K562 (cell line): ENCODE results near the gene SFMBT2. TPM values are rescaled to one million over a fixed set of nuclear protein-coding genes. Genes with fewer than 3 reads are reported as not detected.

Experiments used
- ARHGAP35 ChIP-seq: fragments of 450-650 bp; IDR thresholded peaks from 2 replicates; pipeline ENCODE4 v1.6.1; 2018; ENCODE audit not compliant: partially characterized antibody
- CREB1 ChIP-seq, 2 experiments: sonication (generic) in 1 of 2; formaldehyde crosslinking in 1 of 2; IDR thresholded peaks; 2 replicates each; pipeline versions ENCODE4 v1.6.1 to v1.8.0; 2012 to 2022; ENCODE audit warnings: inconsistent platforms in 1 of 2, mild to moderate bottlenecking in 1 of 2, missing genetic modification reagents in 1 of 2, moderate library complexity in 1 of 2
- DDX20 ChIP-seq: fragments of 450-650 bp; IDR thresholded peaks from 2 replicates; pipeline ENCODE4 v1.6.1; 2016; ENCODE audit warnings: missing genetic modification characterization, low read depth, mild to moderate bottlenecking, missing compliant biosample characterization, moderate library complexity
- FOSL1 ChIP-seq: fragments of 200-800 bp; sonication (Bioruptor generic); conservative IDR thresholded peaks from 2 replicates; pipeline ENCODE4 v1.6.1; 2016; ENCODE audit warnings: missing genetic modification characterization, missing compliant biosample characterization
- KDM1A ChIP-seq, 2 experiments: fragments of 450-650 bp; IDR thresholded peaks; 2 replicates each; pipeline ENCODE4 v1.6.1; 2016; ENCODE audit warnings: mild to moderate bottlenecking in 2 of 2
- MCM7 ChIP-seq, 2 experiments: fragments of 450-650 bp; IDR thresholded peaks; 2 replicates each; pipeline ENCODE4 v1.6.1; 2016 to 2018
- SUPT5H ChIP-seq: fragments of 450-650 bp; IDR thresholded peaks from 2 replicates; pipeline ENCODE4 v1.6.1; 2016
- TCF7L2 ChIP-seq: fragments of 150-350 bp; IDR thresholded peaks from 2 replicates; pipeline ENCODE4 v1.6.1; 2016; ENCODE audit warnings: low read depth, mild to moderate bottlenecking, low read length, moderate library complexity
- ZNF140 ChIP-seq: fragments of 250-450 bp; sonication (Bioruptor Pico); IDR thresholded peaks from 2 replicates; pipeline ENCODE4 v1.8.0; 2021; ENCODE audit warnings: moderate library complexity, mild to moderate bottlenecking, inconsistent platforms
- ZNF76 ChIP-seq: fragments of 250-450 bp; sonication (Bioruptor Pico); IDR thresholded peaks from 2 replicates; pipeline ENCODE4 v1.4.0; 2020; ENCODE audit warnings: mild to moderate bottlenecking, moderate library complexity, borderline replicate concordance
- polyA plus RNA-seq, 8 experiments: library from polyadenylated mRNA; depleted of rRNA in 4 of 8; stranded (reverse) in 5 of 8; unstranded in 3 of 8; fragments of >200 nt; fragmentation: Nextera tagmentation in 2 of 8; fragmentation: Illumina TruSeq in 1 of 8; extraction: Ambion mirVana in 2 of 8; extraction: Trizol in 1 of 8; gene quantifications; 2 replicates each; pipeline versions ENCODE4 v1.2.1 to v1.2.3, GENCODE V29; 2011 to 2014; ENCODE audit warnings: inconsistent platforms in 1 of 8, missing spikeins in 1 of 8
- total RNA-seq, 7 experiments: library from RNA; depleted of rRNA in 6 of 7; stranded (reverse); fragments of >200 nt in 6 of 7; fragmentation: Illumina TruSeq in 2 of 7; extraction: Trizol in 2 of 7; gene quantifications; 2 replicates each; pipeline versions ENCODE4 v1.2.1 to v1.2.3, GENCODE V29; 2011 to 2021; ENCODE audit warnings: low replicate concordance in 1 of 7
- TF ChIP-seq, protein P1 (sequence below), 2 experiments: fragments of 450-650 bp in 1 of 2; IDR thresholded peaks; 2 replicates each; pipeline ENCODE4 v1.6.1; 2011 to 2017; ENCODE audit warnings: low read depth in 2 of 2, antibody characterized with exemption in 1 of 2, borderline replicate concordance in 1 of 2, low read length in 1 of 2, mild to moderate bottlenecking in 1 of 2, mixed read lengths in 1 of 2; ENCODE audit not compliant: control insufficient read depth in 1 of 2
- TF ChIP-seq, protein P2 (sequence below), 2 experiments: fragments of 450-650 bp in 1 of 2; sonication (generic) in 1 of 2; formaldehyde crosslinking in 1 of 2; IDR thresholded peaks; 2 replicates each; pipeline versions ENCODE4 v1.7.1 to v1.9.0; 2016 to 2022; ENCODE audit warnings: inconsistent platforms in 1 of 2, mild to moderate bottlenecking in 1 of 2, missing genetic modification reagents in 1 of 2

SFMBT2 gene
- total and polyA plus RNA-seq, 9 of the 15 experiments (the other 6 are each of a cell fraction or from before 2014, with no cell fraction given): 1.2 to 13.6 (median 7.6) TPM

- TF ChIP-seq, protein P1, sequence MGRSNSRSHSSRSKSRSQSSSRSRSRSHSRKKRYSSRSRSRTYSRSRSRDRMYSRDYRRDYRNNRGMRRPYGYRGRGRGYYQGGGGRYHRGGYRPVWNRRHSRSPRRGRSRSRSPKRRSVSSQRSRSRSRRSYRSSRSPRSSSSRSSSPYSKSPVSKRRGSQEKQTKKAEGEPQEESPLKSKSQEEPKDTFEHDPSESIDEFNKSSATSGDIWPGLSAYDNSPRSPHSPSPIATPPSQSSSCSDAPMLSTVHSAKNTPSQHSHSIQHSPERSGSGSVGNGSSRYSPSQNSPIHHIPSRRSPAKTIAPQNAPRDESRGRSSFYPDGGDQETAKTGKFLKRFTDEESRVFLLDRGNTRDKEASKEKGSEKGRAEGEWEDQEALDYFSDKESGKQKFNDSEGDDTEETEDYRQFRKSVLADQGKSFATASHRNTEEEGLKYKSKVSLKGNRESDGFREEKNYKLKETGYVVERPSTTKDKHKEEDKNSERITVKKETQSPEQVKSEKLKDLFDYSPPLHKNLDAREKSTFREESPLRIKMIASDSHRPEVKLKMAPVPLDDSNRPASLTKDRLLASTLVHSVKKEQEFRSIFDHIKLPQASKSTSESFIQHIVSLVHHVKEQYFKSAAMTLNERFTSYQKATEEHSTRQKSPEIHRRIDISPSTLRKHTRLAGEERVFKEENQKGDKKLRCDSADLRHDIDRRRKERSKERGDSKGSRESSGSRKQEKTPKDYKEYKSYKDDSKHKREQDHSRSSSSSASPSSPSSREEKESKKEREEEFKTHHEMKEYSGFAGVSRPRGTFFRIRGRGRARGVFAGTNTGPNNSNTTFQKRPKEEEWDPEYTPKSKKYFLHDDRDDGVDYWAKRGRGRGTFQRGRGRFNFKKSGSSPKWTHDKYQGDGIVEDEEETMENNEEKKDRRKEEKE (IDR thresholded peaks at IDR 0.05; ENCODE audit: borderline replicate concordance in 1 of 2, control insufficient read depth in 1 of 2, low read depth in 2 of 2, low read length in 1 of 2): no peak
- TF ChIP-seq TCF7L2 (no peak), ARHGAP35 (no peak), FOSL1 (tag) (peak; percentile 60), ZNF140 (CRISPR knock-in tag) (no peak), DDX20 (tag) (no peak), CREB1 (IDR thresholded peaks at IDR 0.05) (0 out of 2 replicates have a peak, but pooled peaks have one; percentile 17), CREB1 (CRISPR knock-in tag; IDR thresholded peaks at IDR 0.05) (no peak), MCM7 (IDR thresholded peaks at IDR 0.05) (no peak), ZNF76 (no peak), SUPT5H (no peak), KDM1A (IDR thresholded peaks at IDR 0.05) (peak in 1 of 2 experiments; percentile 49; a peak in 1 of 4 replicates)
- TF ChIP-seq, protein P2, sequence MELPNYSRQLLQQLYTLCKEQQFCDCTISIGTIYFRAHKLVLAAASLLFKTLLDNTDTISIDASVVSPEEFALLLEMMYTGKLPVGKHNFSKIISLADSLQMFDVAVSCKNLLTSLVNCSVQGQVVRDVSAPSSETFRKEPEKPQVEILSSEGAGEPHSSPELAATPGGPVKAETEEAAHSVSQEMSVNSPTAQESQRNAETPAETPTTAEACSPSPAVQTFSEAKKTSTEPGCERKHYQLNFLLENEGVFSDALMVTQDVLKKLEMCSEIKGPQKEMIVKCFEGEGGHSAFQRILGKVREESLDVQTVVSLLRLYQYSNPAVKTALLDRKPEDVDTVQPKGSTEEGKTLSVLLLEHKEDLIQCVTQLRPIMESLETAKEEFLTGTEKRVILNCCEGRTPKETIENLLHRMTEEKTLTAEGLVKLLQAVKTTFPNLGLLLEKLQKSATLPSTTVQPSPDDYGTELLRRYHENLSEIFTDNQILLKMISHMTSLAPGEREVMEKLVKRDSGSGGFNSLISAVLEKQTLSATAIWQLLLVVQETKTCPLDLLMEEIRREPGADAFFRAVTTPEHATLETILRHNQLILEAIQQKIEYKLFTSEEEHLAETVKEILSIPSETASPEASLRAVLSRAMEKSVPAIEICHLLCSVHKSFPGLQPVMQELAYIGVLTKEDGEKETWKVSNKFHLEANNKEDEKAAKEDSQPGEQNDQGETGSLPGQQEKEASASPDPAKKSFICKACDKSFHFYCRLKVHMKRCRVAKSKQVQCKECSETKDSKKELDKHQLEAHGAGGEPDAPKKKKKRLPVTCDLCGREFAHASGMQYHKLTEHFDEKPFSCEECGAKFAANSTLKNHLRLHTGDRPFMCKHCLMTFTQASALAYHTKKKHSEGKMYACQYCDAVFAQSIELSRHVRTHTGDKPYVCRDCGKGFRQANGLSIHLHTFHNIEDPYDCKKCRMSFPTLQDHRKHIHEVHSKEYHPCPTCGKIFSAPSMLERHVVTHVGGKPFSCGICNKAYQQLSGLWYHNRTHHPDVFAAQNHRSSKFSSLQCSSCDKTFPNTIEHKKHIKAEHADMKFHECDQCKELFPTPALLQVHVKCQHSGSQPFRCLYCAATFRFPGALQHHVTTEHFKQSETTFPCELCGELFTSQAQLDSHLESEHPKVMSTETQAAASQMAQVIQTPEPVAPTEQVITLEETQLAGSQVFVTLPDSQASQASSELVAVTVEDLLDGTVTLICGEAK (IDR thresholded peaks at IDR 0.05): no peak
- TF ChIP-seq, protein P2 (CRISPR knock-in tag; IDR thresholded peaks at IDR 0.05): no peak
These were observed 224.3 kb downstream of the SFMBT2 start (continued) for GRCh38 chr10:7186387-7187018.
